HG02970 (cell line): ENCODE results near the gene FGFRL1.

ENCODE experiments used
- ATAC-seq: cut with Tn5 transposase; IDR thresholded peaks from one replicate; pipeline ENCODE4 v1.9.1; 2021; ENCODE audit warnings: mild to moderate bottlenecking, moderate library complexity, moderate number of reproducible peaks; ENCODE audit not compliant: unreplicated experiment, low FRiP score

The FGFRL1 gene

DNA sequence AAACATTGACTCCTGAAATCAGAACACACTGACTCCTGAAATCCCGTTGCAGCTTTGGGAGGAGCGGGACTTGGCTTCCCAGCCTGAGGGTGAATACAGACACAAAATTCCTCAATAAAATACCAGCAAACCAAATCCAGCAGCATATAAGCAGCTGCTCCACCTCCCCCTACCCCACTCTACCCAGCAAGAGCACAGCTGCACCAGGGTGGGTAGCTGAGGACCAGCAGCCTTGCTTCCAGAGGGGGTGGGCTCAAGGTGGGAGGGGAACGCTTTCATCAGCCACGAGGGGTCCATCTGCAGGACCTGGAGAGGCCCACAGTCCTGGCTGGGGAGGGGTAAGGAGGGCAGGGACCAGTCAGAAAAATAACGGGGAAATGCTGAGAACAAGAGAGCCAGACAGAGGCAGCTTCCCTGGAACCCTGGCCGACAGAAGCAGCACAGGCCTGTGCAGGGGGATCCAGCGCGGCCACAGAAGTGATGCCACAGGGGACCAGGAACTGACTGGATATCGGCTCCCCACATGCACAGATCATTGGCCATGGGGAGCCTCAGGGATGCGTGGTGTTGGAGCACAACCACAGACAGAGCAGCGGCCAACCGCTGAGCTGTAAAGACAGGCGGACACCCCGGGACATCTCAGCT is 49.8 kb downstream of the FGFRL1 start:
- no peak for ATAC-seq

DNA sequence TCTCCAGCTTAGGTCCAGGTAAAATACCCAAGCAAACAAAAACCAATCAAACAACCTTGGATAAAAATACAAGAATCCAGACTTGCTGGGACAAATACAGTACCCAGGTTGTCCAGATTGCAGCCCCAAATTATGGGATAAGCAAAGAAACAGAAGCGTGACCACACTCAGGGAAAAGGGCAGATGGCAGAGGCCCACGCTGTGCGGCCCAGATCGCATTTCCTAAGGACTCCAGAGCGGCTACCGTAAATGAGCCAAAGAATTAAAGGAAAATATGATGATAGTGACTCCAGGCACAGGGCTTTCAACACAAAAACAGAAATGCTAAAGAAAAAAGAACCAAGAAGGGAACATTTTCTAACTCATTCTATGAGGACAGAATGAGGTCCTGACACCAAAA is 50.3 kb downstream of the FGFRL1 start:
- ATAC-seq = no peak

DNA sequence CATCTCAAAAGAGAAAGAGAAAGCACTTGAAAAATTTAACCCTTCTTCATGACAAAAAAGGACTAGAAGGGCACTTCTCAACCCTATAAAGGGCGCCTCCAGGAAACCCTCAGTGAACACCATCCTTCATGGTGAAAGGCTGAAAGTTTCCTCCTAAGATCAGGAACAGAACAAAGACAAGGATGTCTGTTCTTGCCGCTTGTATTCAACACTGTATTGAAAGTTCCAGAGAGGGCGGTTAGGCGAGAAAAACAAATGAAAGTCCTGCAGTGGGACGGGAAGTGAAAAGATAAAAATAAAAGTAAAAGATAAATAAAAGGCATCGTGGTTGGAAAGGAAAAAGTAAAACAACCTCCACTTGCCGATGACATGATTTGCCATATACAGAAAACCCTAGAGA is 51.0 kb downstream of the FGFRL1 start:
- no peak for ATAC-seq

DNA sequence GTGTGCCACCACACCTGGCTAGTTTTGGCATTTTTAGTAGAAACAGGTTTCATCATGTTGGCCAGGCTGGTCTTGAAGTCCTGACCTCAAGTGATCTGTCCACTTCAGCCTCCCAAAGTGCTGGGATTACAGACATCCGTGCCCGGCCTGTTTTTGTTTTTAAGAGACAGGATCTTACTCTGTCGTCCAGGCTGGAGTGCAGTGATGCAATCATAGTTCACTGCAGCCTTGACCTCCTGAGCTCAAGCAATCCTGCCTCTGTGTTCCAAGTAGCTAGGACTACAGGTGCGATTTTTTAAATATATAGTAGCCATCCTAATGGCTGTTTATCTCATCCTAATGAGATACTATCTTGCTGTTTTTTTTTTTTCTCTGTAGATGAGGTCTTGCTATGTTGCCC is 54.3 kb downstream of the FGFRL1 start:
- no peak for ATAC-seq

DNA sequence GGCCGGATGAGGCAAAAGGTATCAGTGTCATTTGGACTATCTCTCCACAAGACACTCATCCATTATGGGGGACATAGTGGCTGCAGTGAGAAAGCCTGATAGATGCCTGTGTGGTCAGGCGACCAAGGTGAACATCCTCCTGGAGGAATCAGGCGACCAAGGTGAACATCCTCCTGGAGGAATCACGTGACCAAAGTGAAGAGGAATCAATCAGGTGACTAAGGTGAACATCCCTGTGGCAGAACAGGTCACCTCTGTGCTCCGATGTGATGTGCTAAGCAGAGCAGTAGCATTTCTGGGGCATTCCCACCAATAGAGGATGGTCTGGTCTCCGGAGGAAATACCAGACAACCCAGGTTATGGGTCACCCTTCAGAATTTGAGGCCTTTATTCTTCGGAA is 58.0 kb downstream of the FGFRL1 start:
- no peak for ATAC-seq

DNA sequence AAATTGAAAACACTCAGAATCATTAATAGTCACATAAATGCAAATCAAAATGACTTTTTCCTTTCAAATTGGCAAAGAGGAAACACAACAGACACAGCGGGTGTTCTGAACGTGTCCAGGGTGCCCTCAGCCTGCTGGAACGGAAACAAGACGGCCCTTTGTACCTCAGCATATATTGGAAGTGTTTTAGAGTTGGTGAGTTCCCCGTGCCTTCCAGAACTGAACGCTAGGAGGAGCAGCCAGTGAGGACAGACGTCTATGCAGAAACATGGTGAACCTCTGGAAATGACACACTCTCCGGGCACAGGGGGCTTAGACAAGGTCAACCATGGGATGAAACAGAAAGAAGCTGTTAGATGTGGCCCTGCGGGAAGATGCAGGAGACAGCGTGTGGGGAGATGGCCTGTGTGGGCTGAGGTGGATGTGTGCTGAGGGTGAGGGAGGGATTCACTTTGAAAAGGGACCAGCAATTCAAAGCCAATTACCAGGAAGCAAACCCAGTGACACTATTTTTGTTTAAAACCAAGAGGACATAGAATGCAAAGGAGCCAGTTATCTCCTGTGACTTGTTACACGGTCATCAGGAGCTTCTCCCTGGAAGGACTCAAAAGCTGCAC is 61.5 kb downstream of the FGFRL1 start:
- no peak for ATAC-seq

DNA sequence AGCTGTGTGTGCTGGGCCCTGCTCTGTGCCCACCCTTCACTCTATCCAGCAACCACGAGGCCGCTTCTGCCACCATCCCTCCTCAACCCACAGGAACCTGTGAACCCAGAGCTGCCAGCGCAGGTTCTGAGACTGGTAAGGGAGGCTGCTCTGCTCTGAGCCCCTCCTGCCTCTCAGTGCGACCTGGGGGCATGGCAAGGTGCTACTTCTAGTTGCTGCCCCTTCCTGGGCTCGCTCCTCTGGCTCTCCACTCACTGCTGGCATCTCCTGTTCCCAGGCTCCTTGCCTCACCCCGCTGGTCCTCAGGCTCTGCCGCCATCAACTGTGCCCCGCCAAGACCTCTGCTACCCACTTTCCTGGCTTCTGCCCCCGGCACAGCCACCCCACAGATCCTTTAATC is 62.7 kb downstream of the FGFRL1 start:
- no peak for ATAC-seq

DNA sequence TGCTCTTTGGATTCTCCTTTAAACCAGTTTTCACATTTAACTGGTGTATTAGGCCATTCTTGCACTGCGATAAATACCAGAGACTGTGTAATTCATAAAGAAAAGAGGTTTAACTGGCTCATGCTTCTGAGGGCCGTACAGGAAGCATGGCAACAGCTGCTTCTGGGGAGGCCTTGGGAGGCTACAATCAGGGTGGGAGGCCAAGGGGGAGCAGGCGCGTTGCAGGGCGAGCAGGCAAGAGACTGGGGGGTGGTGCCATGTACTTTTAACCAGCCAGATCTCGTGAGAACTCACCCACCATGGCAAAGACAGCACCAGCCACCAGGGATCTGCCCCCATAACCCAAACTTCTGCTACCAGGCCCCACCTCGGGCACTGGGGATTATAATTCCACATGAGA is 63.8 kb downstream of the FGFRL1 start:
- no peak for ATAC-seq

DNA sequence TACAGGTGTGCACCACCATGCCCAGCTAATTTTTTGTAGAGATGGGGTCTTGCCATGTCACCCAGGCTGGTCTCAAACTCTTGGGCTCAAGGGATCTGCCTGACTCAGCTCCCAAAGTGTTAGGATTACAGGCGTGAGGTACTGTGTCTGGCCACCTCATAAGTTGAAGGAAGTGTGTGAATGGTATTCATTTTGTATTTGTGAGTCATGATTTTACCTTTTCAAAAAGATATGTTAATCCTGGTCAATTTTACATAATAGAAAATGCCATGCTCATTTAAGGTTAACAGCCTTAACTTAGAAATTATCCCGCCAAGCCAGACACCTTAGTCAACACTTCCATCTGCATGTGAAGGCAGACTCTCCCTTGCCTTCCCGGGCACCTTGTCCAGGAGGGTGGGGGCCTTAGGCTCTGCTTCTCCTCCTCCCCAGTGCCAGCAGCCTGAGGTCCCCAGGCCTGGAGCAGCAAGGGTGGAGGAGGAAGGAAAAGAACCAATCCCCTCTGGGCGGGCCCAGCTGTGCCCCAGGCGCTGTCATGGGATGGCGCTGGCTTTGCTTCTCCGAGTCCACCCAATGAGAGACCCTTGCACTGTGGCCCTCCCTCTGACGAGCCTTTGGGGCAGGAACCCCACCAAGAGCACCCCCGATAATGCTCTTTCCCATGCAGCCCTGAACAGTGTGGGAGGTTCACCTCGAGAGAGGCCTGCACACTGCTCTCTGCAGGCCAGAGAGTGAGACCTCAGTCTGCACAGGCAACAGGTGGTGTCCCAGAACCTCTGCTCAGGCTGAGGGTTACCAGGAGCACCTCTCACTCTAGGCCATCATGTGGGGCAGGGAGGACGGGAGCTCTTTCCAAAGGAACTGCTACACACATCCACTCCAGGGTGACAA is 64.6 kb downstream of the FGFRL1 start:
- no peak for ATAC-seq
